ENCODE results near the gene PI16. TPM values are rescaled to one million over a fixed set of nuclear protein-coding genes. Genes with fewer than 3 reads are reported as not detected.

Gene PI16
- total RNA-seq, 4 donors from 2014 or later = 44.8 to 64.3 (median 56.9) TPM

- DNase-seq (ENCODE audit: extremely low spot score) = no peak
- no peak for TF ChIP-seq EP300 (IDR thresholded peaks at IDR 0.05)
- TF ChIP-seq POLR2A (IDR thresholded peaks at IDR 0.05; ENCODE audit: low read depth) = no peak
- no peak for TF ChIP-seq CTCF (IDR thresholded peaks at IDR 0.05)
- no peak for TF ChIP-seq POLR2AphosphoS5 (IDR thresholded peaks at IDR 0.05)
- no peak overlapping the region for H3K4me3 ChIP-seq
- H3K27me3 ChIP-seq = no peaks in the 10 kb centered on the region
- H3K4me1 ChIP-seq = peaks cover 32 to 48% (median 36%) of the 10 kb centered on the region in 4 donors
- WGBS = 75% methylated on average over 5 of the region's 5 CpGs
- H3K27ac ChIP-seq (replicated peaks in 1 of 4) = peak overlapping the region; percentile 25 to 75 (median 33)
- peaks cover 44 to 97% (median 85%) of the 10 kb centered on the region in 4 donors for H3K36me3 ChIP-seq
- no peaks in the 10 kb centered on the region for H3K9me3 ChIP-seq
- intact Hi-C loops (cut with DNase I) = no loop called here
These were observed 34.0 kb upstream of the PI16 start for GRCh38 chr6:36920546-36920945.

- H3K9me3 ChIP-seq = no peaks in the 10 kb centered on the region
- TF ChIP-seq EP300 (IDR thresholded peaks at IDR 0.05) = no peak
- no peak for TF ChIP-seq POLR2A (IDR thresholded peaks at IDR 0.05; ENCODE audit: low read depth)
- TF ChIP-seq CTCF (IDR thresholded peaks at IDR 0.05) = no peak
- no peak for TF ChIP-seq POLR2AphosphoS5 (IDR thresholded peaks at IDR 0.05)
- peaks cover 29 to 45% (median 32%) of the 10 kb centered on the region in 4 donors for H3K4me1 ChIP-seq
- no peaks in the 10 kb centered on the region for H3K27me3 ChIP-seq
- intact Hi-C loops (cut with DNase I) = no loop called here
- 83% methylated on average over 4 of the region's 4 CpGs for WGBS
- peaks cover 32 to 66% (median 58%) of the 10 kb centered on the region in 4 donors for H3K36me3 ChIP-seq
- no peak overlapping the region for H3K27ac ChIP-seq (replicated peaks in 1 of 4)
- no peak overlapping the region for H3K4me3 ChIP-seq
- DNase-seq (ENCODE audit: extremely low spot score) = no peak
These were observed 30.4 kb upstream of the PI16 start for GRCh38 chr6:36924131-36924530.

- intact Hi-C loops (cut with DNase I) = no loop called here
- WGBS = 81% methylated on average over 5 of the region's 5 CpGs
- no peak for DNase-seq (ENCODE audit: extremely low spot score)
- no peaks in the 10 kb centered on the region for H3K9me3 ChIP-seq
- peaks cover 23 to 45% (median 33%) of the 10 kb centered on the region in 4 donors for H3K4me1 ChIP-seq
- TF ChIP-seq POLR2AphosphoS5 (IDR thresholded peaks at IDR 0.05) (no peak), EP300 (IDR thresholded peaks at IDR 0.05) (no peak), CTCF (IDR thresholded peaks at IDR 0.05) (no peak), POLR2A (IDR thresholded peaks at IDR 0.05; ENCODE audit: low read depth) (no peak)
- peaks cover 32 to 59% (median 54%) of the 10 kb centered on the region in 4 donors for H3K36me3 ChIP-seq
- H3K4me3 ChIP-seq = no peak overlapping the region
- no peak overlapping the region for H3K27ac ChIP-seq (replicated peaks in 1 of 4)
- H3K27me3 ChIP-seq = no peaks in the 10 kb centered on the region
These were observed 29.7 kb upstream of the PI16 start for GRCh38 chr6:36924778-36925374.

- intact Hi-C loops (cut with DNase I) = no loop called here
- WGBS = 96% methylated on average over 4 of the region's 4 CpGs
These were observed 28.7 kb upstream of the PI16 start for GRCh38 chr6:36925809-36926208.

More at GRCh38 chr6:36925809-36926208, 28.7 kb upstream of the PI16 start:
- no peak overlapping the region for H3K4me3 ChIP-seq
- no peak for TF ChIP-seq CTCF (IDR thresholded peaks at IDR 0.05)
- no peak for TF ChIP-seq EP300 (IDR thresholded peaks at IDR 0.05)
- TF ChIP-seq POLR2A (IDR thresholded peaks at IDR 0.05; ENCODE audit: low read depth) = no peak
- no peaks in the 10 kb centered on the region for H3K27me3 ChIP-seq
- no peak for DNase-seq (ENCODE audit: extremely low spot score)
- H3K36me3 ChIP-seq = peaks cover 22 to 50% (median 44%) of the 10 kb centered on the region in 4 donors
- H3K4me1 ChIP-seq = peaks cover 18 to 48% (median 37%) of the 10 kb centered on the region in 4 donors
- no peak overlapping the region for H3K27ac ChIP-seq (replicated peaks in 1 of 4)
- H3K9me3 ChIP-seq = no peaks in the 10 kb centered on the region
